Measurements from ENCODE around the gene MEIS2.

Gene MEIS2

DNA sequence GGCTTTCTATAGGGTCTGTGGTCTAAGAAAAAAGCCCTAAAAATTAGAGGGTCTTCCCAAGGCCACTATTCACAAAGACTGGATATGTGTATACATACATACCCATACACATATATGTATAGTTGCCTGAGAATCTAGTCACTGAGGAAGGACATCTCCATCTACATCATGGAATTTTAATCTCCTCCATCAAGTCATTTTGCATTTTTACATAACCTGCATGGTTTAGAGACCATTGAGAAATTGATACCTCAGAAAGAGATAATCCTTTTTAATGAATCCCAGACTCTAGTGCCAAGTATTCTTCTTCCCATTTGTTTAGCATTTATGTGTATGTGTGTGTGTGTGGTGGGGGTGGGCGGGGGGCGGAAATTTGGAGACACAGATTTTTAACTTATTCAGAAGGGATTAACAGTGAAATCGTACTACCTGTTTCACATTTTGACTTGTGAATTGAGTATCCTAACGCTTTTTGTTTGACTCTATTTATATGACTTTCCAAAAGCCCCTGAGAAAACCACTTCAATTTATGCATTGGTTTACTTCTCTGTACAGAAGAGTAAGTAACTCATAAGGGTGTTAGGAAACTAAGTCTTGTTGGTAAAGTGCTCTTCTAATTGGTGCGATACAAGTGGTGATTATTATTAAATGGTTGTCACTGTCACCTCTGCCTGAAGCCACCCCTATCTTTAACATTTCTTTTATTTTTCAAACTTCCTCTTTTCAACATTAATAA, 166.9 kb downstream of the MEIS2 start:
- H3K27ac ChIP-seq (ENCODE audit: insufficient read depth, low read length, poor library complexity, severe bottlenecking) = no peak overlapping the region
- no peaks in the 10 kb centered on the region for H3K4me1 ChIP-seq (ENCODE audit: control insufficient read depth, insufficient read depth, low read length, poor library complexity, severe bottlenecking)
- no peak for DNase-seq
- H3K27me3 ChIP-seq (replicated peaks; ENCODE audit: control insufficient read depth, insufficient read depth, low read length, poor library complexity, severe bottlenecking) = no peaks in the 10 kb centered on the region
- no peaks in the 10 kb centered on the region for H3K36me3 ChIP-seq (ENCODE audit: control insufficient read depth, insufficient read depth, low read length)
- H3K9me3 ChIP-seq (ENCODE audit: control insufficient read depth, low read length) = no peaks in the 10 kb centered on the region
- no peak overlapping the region for H3K4me3 ChIP-seq (ENCODE audit: insufficient read depth, low read depth, low read length, poor library complexity, severe bottlenecking)

DNA sequence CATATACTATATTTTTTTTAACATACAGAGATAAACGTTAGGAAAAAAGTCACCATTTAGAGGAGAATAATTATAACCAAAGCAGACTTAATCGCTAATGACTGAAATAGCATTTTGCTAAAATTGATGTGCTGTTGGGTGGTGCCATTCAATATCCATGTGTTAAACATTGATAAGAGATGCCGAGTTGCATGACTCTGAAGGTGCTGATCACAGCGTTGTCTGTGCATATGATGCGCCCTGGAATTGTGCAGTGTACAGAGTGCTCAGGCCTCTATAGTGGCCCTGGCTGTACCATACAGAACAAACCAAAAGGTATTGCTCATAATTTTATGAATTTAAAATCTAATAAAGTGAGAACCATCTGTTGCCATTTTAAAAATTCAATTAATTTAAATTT, 168.3 kb downstream of the MEIS2 start:
- Histone ChIP-seq H3K4me1 (ENCODE audit: control insufficient read depth, insufficient read depth, low read length, poor library complexity, severe bottlenecking) (no peaks in the 10 kb centered on the region), H3K9me3 (ENCODE audit: control insufficient read depth, low read length) (no peaks in the 10 kb centered on the region), H3K27me3 (replicated peaks; ENCODE audit: control insufficient read depth, insufficient read depth, low read length, poor library complexity, severe bottlenecking) (no peaks in the 10 kb centered on the region), H3K36me3 (ENCODE audit: control insufficient read depth, insufficient read depth, low read length) (no peaks in the 10 kb centered on the region), H3K4me3 (ENCODE audit: insufficient read depth, low read depth, low read length, poor library complexity, severe bottlenecking) (no peak overlapping the region), H3K27ac (ENCODE audit: insufficient read depth, low read length, poor library complexity, severe bottlenecking) (no peak overlapping the region)
- DNase-seq = no peak

DNA sequence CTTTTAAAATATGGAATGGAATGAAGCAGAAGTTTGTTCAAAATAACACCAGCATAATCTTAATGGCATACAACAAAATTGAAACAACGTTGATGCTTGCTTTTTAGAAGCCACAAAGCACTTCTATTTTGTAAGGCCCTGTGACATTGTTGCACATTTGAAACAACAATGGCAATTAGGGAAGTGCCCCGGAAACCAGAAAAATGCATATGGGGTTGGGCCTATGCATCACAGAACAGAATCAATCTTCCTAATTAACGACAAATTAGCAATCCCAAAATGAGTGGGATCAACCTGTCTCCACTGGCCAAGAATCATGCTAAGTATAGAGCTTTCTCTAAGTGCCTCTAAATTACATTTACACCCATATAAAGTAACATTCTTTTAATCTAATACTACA, 168.9 kb downstream of the MEIS2 start:
- Histone ChIP-seq H3K9me3 (ENCODE audit: control insufficient read depth, low read length) (no peaks in the 10 kb centered on the region), H3K4me3 (ENCODE audit: insufficient read depth, low read depth, low read length, poor library complexity, severe bottlenecking) (no peak overlapping the region), H3K36me3 (ENCODE audit: control insufficient read depth, insufficient read depth, low read length) (no peaks in the 10 kb centered on the region), H3K27ac (ENCODE audit: insufficient read depth, low read length, poor library complexity, severe bottlenecking) (no peak overlapping the region), H3K4me1 (ENCODE audit: control insufficient read depth, insufficient read depth, low read length, poor library complexity, severe bottlenecking) (no peaks in the 10 kb centered on the region), H3K27me3 (replicated peaks; ENCODE audit: control insufficient read depth, insufficient read depth, low read length, poor library complexity, severe bottlenecking) (no peaks in the 10 kb centered on the region)
- no peak for DNase-seq

DNA sequence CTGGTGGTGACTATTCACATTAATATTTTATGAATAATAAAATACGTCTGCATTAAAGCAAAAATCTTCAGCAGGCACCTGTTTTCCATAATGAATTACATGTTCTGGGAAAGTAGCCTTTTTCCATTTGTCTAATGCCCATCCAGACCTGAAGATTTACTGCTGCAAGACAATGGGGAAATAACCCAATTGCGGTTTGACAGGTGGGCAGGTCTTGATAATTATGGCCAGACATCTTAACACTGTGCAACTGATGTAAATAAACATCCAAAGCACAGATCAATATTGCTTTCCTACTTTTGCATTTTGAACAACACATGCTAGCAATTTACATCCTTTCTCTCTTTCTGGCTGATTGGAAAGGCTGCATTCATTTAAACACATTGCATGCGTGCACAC, 173.9 kb downstream of the MEIS2 start:
- no peak for DNase-seq

DNA sequence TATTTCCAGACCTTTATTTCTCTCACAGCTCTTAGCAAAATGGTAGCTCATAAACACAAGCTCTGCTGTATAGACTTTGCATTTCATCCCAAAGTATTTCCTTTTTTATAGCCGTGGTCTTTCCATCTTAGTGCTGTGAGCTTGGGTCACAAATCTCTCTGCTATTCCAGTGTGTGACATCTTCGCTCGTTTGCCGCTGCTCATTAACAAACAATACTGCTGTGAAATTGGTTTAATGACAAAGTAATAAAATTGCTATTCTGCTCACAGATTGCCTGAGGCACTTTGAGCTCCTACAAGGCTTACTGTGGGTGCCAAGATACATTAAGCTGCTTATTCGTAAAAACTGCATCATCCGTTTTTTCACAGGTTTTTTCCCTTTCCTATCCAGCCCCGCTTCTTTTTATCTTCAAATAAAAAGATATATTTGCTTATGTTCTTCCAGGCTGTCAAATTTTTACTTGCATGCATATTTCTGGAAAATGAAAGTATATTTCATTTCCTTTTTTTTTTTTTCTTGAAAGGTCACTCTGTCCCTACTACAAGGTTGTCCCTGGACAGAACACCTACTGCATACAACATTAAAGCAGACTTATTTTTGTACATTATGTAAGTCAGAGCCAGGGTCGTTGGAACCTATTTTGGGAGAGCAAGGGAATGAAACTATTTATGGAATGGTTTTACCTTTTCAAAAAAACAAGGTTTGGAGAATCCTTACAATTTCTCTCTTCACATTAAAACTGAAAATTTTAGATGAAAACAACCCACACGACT, 174.5 kb downstream of the MEIS2 start:
- DNase-seq = no peak
- Histone ChIP-seq H3K27me3 (replicated peaks; ENCODE audit: control insufficient read depth, insufficient read depth, low read length, poor library complexity, severe bottlenecking) (no peaks in the 10 kb centered on the region), H3K9me3 (ENCODE audit: control insufficient read depth, low read length) (no peaks in the 10 kb centered on the region), H3K4me3 (ENCODE audit: insufficient read depth, low read depth, low read length, poor library complexity, severe bottlenecking) (no peak overlapping the region), H3K4me1 (ENCODE audit: control insufficient read depth, insufficient read depth, low read length, poor library complexity, severe bottlenecking) (no peaks in the 10 kb centered on the region), H3K36me3 (ENCODE audit: control insufficient read depth, insufficient read depth, low read length) (no peaks in the 10 kb centered on the region), H3K27ac (ENCODE audit: insufficient read depth, low read length, poor library complexity, severe bottlenecking) (no peak overlapping the region)

More for the DNA sequence above, 173.9 kb downstream of the MEIS2 start:
- Histone ChIP-seq H3K27ac (ENCODE audit: insufficient read depth, low read length, poor library complexity, severe bottlenecking) (no peak overlapping the region), H3K36me3 (ENCODE audit: control insufficient read depth, insufficient read depth, low read length) (no peaks in the 10 kb centered on the region), H3K4me1 (ENCODE audit: control insufficient read depth, insufficient read depth, low read length, poor library complexity, severe bottlenecking) (no peaks in the 10 kb centered on the region), H3K4me3 (ENCODE audit: insufficient read depth, low read depth, low read length, poor library complexity, severe bottlenecking) (no peak overlapping the region), H3K27me3 (replicated peaks; ENCODE audit: control insufficient read depth, insufficient read depth, low read length, poor library complexity, severe bottlenecking) (no peaks in the 10 kb centered on the region), H3K9me3 (ENCODE audit: control insufficient read depth, low read length) (no peaks in the 10 kb centered on the region)

DNA sequence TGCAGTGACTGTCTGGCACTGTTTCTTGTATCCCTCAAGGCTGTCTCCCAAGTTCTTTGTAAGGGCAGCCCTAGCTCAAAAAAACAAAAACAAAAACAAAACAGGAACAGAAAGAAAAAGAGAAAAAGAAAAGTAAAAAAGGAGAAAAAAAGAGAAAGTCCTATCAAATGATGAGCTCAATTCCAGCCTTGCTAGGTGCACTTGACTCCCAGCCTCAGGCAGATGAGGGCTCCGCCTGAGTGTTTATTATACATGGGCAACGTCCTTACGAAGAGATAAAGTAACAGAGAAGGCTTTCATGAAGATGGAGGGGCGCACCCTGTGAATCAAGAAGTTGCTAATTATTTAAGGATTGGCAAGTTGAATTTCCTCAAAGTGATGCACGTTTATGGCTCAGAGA, 175.3 kb downstream of the MEIS2 start:
- Histone ChIP-seq H3K27me3 (replicated peaks; ENCODE audit: control insufficient read depth, insufficient read depth, low read length, poor library complexity, severe bottlenecking) (no peaks in the 10 kb centered on the region), H3K4me3 (ENCODE audit: insufficient read depth, low read depth, low read length, poor library complexity, severe bottlenecking) (no peak overlapping the region), H3K27ac (ENCODE audit: insufficient read depth, low read length, poor library complexity, severe bottlenecking) (no peak overlapping the region), H3K4me1 (ENCODE audit: control insufficient read depth, insufficient read depth, low read length, poor library complexity, severe bottlenecking) (no peaks in the 10 kb centered on the region), H3K9me3 (ENCODE audit: control insufficient read depth, low read length) (no peaks in the 10 kb centered on the region), H3K36me3 (ENCODE audit: control insufficient read depth, insufficient read depth, low read length) (no peaks in the 10 kb centered on the region)
- DNase-seq = no peak

DNA sequence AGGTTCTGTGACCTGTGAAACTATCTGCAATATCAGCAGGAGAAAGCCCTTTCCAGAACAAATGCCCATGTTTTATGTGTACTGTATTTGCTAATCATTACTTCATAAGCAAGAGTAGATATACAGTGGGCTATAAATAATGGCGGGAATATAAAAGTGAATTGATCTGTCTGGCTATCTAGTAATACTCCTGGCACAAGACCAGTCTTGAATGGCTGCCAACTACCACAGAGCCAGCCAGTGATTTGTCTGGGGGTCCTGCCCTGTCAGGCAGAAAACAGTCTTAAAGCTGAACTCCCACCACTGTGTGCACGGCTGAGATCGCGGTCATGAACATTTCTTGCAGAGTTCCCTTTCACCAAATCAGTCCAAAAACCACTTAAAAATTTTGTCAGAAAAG, 176.3 kb downstream of the MEIS2 start:
- no peak overlapping the region for H3K4me3 ChIP-seq (ENCODE audit: insufficient read depth, low read depth, low read length, poor library complexity, severe bottlenecking)
- H3K4me1 ChIP-seq (ENCODE audit: control insufficient read depth, insufficient read depth, low read length, poor library complexity, severe bottlenecking) = no peaks in the 10 kb centered on the region
- no peaks in the 10 kb centered on the region for H3K9me3 ChIP-seq (ENCODE audit: control insufficient read depth, low read length)
- no peak for DNase-seq
- no peaks in the 10 kb centered on the region for H3K36me3 ChIP-seq (ENCODE audit: control insufficient read depth, insufficient read depth, low read length)
- H3K27ac ChIP-seq (ENCODE audit: insufficient read depth, low read length, poor library complexity, severe bottlenecking) = no peak overlapping the region
- H3K27me3 ChIP-seq (replicated peaks; ENCODE audit: control insufficient read depth, insufficient read depth, low read length, poor library complexity, severe bottlenecking) = no peaks in the 10 kb centered on the region

DNA sequence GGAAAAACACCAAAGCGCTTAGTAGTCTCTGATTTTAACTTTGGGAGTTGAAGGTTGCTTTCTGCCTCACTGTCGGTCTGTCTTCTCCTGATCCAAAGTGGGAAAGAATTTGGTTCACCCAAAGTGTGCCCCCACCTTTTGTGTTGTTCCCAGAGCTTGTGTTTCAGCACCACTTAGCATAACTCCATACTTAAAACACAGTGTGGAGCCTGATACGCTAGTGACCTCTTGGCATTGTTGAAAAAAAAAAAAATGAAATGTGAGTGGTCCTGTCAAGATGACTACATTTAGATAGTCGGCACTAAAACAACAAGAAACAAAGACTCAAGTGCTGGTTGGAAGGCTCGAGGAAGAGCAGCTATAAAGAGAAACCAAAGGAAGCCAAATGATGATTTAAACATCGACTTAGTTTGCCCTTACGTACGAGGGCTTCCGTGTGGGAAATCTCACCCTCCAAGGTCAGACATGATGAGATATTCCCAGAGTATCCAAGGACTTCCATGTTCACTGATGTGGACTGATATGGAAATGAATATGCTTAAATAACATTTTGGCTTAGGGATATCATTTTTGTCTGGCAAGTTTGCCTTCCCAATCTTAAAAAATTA, 178.8 kb downstream of the MEIS2 start:
- no peak overlapping the region for H3K4me3 ChIP-seq (ENCODE audit: insufficient read depth, low read depth, low read length, poor library complexity, severe bottlenecking)
- H3K4me1 ChIP-seq (ENCODE audit: control insufficient read depth, insufficient read depth, low read length, poor library complexity, severe bottlenecking) = no peaks in the 10 kb centered on the region
- H3K36me3 ChIP-seq (ENCODE audit: control insufficient read depth, insufficient read depth, low read length) = no peaks in the 10 kb centered on the region
- DNase-seq = no peak
- no peaks in the 10 kb centered on the region for H3K27me3 ChIP-seq (replicated peaks; ENCODE audit: control insufficient read depth, insufficient read depth, low read length, poor library complexity, severe bottlenecking)
- no peak overlapping the region for H3K27ac ChIP-seq (ENCODE audit: insufficient read depth, low read length, poor library complexity, severe bottlenecking)
- H3K9me3 ChIP-seq (ENCODE audit: control insufficient read depth, low read length) = no peaks in the 10 kb centered on the region

DNA sequence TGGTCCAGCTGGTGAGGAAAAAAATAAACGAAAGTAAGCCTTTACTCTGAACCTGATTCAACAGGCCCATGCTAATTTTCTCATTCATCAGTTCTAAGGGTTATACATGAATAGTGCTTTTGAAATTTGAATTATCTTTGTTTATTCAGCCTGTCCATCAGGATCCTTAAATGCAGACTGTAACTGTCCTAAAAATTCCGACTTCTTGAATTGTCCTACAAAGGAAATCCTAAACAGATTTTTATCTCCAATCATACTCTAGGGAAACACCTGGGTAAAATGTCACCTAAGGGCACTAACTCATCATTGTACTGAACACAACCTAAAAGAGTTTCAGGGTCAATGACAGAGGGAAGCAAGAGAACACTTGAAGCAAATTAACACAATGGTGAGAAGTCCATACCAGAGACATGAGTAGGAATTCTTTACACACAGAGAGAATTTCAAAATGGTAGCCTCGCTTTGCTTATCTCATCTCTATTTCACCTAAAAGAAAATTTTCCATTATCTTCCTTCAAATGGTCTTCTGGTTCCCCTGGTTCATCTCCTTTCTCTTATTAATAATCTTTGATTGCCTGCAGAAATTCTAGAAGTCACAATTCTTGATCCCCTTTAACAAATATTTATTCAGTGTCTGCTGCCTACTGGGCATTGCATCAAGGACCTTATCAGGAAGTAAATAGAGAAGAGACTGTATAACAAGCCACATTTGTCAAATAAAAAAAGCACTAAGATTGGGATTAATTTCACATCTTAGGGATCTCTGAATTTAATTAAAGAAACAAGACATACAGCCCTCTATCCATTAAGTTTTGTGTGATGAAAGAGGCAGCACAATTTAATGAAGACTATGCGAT, 182.7 kb downstream of the MEIS2 start:
- Histone ChIP-seq H3K36me3 (ENCODE audit: control insufficient read depth, insufficient read depth, low read length) (no peaks in the 10 kb centered on the region), H3K27ac (ENCODE audit: insufficient read depth, low read length, poor library complexity, severe bottlenecking) (no peak overlapping the region), H3K4me3 (ENCODE audit: insufficient read depth, low read depth, low read length, poor library complexity, severe bottlenecking) (no peak overlapping the region), H3K27me3 (replicated peaks; ENCODE audit: control insufficient read depth, insufficient read depth, low read length, poor library complexity, severe bottlenecking) (no peaks in the 10 kb centered on the region), H3K4me1 (ENCODE audit: control insufficient read depth, insufficient read depth, low read length, poor library complexity, severe bottlenecking) (no peaks in the 10 kb centered on the region), H3K9me3 (ENCODE audit: control insufficient read depth, low read length) (no peaks in the 10 kb centered on the region)
- DNase-seq = no peak
